ENCODE data around the gene MPI.
"Not testable (repeated sequence)": the region's sequence is repeated elsewhere in the genome, so short reads cannot be mapped to it uniquely, and the experiment has no call there.

Gene MPI

DNA sequence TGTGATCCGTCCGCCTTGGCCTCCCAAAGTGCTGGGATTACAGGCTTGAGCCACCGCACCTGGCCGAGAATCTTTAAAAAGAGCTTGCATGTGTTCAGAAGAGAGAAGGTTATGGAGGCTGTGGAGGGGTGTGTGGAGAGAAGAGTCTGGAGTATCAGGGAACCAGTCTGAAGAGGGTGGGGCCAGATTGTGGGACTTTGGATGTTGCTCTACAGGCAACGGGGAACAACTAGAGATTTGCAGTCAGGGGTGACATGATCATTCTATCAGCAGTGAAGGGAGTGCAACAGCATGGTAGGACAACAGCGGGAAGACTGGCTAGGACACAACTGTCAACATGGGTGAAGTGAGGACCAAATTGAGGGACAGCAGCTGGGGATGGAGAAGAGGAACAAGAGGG lies 25.5 kb upstream of the MPI start:
- no peak for DNase-seq

DNA sequence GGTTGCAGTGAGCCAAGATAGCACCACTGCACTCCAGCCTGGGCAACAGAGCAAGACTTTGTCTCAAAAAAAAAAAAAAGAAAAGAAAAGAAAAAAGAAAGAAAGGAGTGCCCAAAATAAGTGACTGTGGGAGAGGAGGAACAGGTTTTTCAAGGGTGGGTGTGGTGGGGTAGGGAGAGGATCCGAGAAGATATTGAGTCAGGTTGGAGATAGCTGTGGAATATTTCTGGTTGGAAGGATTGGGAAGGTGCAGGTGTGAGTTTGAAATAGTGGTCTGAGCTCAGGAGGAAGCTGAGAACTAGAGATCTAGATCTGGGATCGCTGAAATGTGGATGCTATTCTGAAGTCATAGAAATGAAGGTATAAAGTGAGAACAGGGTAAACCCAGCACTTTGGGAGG lies 24.5 kb upstream of the MPI start:
- DNase-seq, result no peak

DNA sequence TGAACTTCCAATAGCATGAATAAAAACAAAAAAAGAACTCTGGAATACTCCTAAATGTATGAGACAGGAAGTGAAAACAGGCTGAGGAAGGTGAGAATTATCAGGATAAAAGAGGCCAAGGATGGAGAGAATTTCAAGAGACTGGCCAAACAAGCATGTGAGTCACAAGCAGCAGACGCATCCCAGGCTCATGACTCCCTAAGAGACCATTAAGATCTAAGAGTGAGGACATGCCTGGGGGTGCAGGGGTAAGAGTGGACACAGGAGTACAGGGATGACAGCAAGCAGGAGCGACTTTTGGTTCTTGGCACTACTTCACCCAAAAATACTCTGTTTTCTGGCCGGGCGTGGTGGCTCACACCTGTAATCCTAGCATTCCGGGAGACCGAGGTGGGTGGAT lies 23.8 kb upstream of the MPI start:
- DNase-seq, result no peak

DNA sequence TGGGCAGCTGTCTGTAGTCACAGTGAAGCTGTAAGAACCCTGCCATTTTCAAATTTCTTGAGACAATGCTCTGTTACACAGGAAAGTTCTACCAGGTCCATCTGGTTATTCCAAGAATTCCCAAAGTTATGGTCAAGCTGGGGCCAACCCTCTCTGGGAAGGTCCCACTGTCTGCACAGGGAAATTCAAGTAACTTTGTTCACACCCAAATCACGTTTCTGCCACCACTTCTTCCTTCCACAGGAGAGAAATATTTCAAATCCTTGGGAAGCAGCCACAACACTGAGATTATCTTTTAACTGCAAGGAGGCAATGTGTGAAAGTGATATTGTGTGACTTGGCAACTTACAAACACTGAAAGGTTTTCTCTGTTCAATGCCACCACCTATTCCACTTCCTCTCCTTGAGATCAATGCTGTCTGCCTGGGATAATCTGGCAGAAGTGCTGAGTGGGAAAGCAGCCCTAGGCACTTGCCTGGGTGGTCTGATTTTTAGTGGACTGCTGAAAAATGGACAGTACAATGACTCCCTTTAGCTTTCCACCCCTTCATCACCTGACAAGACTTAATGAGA lies 22.3 kb upstream of the MPI start:
- DNase-seq, result no peak

DNA sequence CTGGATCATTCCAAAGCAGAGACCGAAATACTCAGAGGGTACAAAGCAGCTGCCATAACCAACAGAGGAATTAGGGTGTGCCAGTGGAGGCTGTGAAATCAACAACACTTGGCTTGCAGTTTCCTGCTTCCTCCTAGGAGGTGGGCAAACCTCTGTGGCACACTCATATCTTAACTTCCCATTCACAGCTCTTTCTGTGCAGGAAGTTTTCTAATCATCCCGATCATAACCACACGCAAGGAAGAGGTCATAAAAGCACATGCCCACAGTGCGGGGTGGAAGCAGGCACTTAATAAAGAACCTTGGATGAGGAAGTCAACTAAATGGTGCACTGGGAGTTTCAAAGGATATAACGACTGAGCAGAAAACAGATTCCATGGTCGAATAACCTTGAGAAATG lies 21.8 kb upstream of the MPI start:
- peak; percentile 36 for DNase-seq

DNA sequence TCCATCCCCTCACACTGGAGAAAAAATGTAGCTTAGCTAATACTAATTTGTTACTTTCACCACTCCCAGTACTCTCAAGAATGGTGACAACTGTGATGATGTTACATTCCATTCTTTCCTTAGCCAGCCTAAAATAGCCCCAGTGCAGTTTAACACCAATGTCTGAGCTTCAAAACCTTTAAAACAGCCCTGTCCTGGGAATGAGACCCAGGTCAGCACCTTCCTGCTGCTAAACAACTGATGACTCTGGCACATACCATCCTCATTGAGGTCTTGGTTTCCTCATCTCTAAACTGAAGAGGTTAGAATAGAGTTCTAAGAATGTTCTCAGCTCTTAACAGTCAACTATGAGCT lies 20.5 kb upstream of the MPI start:
- DNase-seq, result no peak

DNA sequence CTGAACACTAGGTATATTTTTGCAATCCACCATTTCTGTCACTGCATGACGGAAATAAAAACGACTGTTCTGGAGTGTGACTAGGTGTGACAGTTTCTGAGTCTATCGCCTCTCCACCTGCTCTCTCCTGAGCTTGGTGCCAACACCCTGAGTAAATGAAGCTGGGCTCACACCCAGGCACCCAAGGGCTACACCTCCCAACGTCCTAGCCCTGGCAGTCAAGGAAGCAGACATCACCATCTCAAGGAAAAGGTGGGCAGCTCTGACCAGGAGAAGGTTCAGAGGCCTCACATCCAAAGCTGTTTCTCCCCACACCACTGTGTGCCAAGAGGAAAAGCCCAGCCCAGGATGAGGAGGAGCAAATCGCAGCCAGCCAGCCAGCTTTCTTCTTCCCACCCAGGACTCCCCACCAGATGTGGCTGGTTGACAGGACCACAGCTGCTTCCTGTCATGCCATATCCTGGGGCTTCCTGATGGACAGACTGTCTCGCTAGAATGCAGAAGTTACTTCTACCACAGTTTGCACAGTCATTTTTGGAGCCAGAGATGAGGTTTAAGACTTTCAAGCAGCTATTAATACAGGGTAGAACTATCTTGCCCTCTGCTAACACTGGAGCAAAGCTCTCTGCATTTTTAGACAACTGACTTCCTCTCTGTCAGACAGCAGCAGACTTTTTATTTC lies 20.0 kb upstream of the MPI start:
- DNase-seq, result peak; percentile 52

DNA sequence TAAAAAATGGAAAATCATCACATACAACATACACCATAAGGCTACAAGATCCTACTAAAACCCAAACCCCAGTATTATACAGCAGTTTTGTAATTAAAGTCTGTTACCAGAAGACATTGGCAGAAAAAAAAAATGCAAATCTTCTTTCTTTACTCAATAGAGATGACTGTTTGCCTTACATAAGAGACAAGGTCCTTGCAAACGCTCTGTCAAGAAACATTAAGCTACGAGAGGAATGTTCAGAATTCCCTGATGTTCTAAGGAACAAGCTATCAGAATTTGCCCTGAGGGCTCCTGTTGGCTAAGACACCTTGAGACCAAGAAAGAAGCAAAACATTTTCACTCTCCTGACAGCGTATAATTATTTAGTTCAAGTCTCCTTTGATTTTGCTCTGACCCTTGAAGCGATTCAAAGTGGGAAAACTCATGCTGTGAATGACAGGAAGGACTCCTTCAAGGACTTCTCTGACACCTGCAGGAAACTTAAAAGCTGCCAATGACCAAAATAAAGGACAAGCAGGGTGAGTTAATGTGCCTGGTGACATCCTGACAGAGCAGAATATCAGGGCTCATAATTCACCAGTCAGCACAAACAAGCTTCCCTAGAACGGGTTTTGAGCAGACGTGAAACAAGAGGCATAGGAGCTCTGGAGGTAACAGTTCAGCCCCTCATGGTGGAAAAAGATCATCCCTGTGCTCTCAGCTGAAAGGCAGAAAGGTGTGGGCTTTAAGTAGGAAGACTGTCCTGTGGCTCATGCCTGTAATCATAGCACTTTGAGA lies 19.2 kb upstream of the MPI start:
- DNase-seq, result no peak

DNA sequence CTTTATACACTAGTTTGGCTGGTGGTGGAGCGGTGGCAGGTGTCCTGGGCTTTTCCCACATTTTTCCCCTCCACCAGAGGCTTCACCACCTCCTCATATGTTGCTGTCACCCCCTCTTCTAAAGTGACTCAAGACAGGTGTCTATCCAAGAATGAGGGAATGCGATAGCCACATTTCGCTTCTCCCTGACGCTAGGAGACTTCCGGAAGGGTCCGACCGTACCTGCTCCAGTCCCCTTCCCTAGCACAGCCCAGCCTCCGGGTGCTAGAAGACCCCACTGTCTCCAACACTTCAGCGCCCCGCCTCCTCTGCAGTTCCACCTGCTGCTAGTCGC lies 17.2 kb upstream of the MPI start:
- no peak for DNase-seq

DNA sequence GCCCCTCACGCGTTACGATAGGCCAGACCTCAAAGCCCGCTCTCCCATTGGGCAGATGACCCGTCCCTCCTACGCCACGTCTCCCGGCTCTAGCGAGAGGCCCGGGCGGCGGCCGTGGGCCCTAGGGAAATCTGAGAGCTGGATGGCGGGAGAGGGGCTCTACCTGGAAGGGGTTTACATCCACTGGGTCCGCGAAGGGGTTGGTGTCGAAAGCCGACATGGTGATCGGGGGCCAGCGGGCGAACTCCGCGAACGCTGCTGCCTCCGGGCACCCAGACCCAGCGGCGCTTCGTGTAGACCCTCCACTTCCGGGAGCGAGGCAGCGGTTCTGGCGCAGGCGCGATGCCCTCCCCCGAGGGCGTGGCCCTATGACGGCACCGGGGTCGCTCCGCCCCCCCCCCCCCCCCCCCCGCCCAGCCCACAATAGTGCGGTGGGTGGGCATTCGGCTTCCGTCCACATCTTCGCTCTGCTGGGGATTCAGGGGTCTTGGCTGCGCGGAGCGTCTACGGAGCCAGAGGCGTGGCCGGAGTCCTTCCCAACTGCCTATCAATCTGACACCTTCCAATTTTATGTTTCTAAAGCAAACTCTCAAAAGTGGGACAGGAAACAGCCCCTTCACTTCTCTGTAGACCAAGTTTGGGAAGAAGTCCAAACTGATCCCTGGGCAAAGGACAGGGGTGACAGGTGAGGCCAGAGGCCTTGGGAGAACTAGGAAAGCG lies 16.6 kb upstream of the MPI start, which contains the start of gene SCAMP2:
Gene SCAMP2 (minus strand): TSS at position 330 of the 720 bp plus-strand sequence. CDS start 110 bp downstream, at position 220.
- peak; percentile 92 for DNase-seq

DNA sequence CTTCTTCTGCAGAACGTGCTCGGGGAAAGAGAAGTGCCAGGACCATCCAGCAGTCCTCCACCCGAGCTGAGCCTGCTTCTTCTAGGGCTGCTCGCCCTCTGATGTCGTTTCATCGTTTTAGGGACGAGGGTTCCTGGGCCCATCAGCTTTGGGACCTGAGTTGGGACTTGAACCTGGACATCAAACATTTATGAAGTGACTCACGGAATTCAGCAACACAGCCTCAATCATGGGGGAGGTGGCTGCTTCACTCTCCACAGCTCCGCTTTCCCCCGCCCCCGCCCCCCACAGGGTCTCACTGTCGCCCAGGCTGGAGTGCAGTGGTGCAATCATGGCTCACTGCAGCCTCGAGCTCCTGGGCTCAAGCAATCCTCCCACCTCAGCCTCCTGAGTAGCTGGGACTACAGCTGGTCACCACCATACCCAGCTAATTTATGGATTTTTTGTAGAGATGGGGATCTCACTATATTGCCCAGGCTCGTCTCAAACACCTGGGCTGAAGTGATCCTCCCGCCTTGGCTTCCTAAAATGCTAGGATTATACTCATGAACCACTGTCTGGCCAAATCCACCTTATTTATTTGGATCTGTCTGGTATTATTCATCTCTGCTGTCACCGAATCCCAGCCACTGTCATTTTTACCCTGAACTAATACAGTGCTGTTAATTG lies 16.0 kb upstream of the MPI start:
- peak; percentile 27 for DNase-seq

DNA sequence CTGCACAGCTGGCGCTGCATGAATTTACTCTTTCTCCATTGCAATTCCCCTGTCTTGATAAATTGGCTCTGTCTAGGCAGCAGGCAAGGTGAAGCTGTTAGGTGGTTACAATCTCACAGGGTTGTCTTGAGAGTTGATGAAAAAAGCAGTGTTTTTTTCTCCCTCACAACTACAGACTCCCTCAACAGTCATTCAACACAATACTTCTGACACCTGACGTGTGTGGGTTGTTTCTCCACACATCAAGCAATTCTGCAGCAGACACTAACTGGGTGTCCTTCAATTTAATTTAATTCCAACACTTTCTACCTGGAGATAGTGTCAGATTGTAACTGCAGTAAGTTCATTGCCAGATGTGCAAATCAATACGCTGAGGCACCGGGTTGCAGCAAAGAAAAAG lies 11.6 kb upstream of the MPI start:
- no peak for DNase-seq

DNA sequence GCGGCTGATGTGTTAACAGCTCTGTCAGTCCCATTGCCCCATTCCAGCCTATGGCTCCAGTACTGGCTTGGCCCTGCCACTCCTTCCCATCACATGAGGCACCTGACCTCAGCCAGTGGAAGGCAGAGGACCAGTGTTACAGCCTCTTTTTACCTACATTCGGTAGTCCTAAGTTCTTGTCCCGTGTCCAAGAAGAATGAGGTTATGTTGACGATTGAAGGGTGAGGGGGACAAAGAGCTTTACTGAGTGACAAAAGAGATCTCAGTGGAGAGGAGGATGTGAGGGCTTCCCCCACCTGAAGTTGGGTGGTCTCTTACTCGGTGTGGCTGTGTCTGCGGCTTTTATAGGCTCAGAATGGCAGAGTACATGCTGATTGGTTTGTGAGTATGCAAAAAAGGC lies 7.3 kb upstream of the MPI start:
- no peak for DNase-seq

DNA sequence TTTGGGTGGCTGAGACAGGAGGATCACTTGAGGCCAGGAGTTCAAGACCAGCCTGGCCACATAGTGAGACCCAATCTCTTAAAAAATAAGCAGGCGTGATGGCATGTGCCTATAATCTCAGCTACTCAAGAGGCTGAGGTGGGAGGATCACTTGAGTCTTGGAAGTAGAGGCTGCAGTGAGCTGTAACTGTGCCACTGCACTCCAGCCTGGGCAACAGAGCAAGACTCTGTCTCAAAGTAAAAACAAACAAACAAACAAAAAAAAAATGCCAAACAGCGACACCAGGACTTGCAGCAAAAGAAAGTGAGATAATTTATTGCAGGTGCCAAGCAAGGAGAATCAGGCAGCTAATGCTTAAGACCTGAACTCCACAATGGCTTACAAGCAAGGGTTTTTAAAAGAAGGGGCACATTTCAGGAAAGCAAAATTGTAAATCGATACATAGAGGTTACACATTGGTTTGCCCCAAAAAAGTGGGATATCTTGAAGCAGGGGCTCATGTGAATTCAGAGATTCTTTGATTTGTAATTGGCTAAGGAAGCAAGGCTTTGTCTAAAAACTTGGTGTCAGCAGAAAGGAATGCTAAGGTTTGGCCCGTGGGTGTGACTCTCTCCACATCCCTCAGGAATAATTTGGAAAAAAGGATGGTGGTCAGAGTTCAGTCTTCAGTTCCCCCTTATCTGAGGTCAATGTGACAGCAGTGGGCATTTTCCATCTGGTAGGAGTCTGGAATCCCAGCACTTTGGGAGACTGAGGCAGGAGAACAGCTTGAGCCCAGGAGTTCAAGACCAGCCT lies 5.2 kb upstream of the MPI start:
- no peak for DNase-seq

DNA sequence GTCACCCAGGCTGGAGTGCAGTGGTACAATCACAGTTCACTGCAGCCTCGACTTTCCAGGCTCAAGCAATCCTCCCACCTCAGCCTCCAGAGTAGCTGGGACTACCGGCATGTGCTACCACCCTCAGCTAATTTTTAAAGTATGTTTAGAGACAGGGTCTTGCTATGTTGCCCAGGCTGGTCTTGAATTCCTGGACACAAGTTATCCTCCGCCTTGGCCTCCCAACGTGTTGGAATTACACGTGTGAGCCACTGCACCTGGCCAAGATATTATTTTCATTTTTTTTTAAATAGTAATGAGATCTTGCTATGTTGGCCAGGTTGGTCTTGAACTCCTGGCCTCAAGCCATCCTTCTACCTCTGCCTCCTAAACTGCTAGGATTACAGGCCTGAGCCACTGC lies 4.4 kb upstream of the MPI start:
- no peak for DNase-seq

DNA sequence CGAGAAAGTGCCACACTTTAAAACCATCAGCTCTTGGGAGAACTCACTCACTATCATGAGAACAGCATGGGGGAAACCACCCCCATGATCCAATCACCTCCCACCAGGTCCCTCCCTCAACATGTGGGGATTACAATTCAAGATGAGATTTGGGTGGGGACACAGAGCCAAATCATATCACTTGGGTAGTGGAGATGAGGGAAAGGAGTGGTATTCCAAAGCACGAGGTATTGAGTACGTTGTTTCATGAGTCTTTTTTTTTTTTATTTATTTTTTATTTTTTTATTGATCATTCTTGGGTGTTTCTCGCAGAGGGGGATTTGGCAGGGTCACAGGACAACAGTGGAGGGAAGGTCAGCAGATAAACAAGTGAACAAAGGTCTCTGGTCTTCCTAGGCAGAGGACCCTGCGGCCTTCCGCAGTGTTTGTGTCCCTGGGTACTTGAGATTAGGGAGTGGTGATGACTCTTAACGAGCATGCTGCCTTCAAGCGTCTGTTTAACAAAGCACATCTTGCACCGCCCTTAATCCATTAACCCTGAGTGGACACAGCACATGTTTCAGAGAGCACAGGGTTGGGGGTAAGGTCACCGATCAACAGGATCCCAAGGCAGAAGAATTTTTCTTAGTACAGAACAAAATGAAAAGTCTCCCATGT lies 2.2 kb upstream of the MPI start:
- DNase-seq, result not testable (repeated sequence)

DNA sequence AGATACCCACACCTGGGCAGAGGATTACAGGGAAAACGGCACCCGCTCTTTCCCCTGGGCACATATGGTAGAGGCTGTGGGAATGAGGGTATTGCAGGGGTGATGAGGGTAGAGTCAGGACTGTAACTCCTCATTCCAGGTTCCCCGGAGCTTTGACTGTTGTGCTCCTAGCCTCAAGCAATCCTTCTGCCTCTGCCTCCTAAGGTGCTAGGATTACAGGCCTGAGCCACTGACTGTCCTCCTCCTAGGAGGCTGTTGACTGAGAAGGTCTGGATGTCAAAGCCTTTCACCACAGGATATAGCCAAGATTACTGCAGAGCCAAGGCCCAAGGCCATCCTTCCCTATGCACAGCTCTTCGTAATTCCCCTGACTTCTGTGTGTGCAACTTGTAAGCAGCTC lies 1.1 kb upstream of the MPI start:
- DNase-seq, result no peak

DNA sequence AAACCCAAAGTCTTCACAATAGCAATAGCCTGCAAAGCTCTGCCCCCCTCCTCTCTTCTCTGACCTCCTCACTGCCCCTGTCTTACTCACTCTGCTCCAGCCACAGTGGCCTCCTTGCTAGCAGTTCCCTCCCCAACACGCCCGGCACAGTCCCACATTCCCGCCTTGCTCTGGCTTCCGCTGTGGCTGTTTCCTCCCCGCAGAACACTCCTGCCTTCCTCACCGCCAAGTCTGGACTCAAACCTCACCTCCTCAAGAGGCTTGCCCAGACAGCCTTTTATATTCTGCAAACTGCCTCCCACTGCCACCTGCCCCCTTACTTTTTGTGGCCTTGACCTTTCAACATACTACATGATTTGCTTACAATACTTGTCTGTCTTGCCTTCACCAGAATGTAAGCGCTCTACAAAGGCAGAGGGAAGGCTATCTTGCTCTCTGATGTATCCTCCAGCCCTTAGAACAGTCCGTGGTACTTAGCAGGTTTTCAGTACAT lies 406 bp upstream of the MPI start:
- no peak for DNase-seq

DNA sequence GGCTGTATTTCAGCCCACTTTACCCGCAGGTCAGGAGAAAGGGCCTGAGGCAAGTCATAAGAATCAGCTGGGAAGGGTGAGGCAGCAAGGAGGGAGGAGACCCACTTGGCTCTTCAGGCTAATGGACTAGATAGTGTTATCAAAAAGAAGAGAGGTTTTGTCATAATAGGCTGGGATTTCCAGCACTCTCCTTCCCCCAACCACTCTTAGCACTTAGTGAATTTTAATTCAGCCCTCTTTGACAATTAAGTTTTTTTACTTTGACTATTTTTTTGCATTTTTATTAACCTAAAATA lies 771 bp downstream of the MPI start:
- DNase-seq, result no peak

DNA sequence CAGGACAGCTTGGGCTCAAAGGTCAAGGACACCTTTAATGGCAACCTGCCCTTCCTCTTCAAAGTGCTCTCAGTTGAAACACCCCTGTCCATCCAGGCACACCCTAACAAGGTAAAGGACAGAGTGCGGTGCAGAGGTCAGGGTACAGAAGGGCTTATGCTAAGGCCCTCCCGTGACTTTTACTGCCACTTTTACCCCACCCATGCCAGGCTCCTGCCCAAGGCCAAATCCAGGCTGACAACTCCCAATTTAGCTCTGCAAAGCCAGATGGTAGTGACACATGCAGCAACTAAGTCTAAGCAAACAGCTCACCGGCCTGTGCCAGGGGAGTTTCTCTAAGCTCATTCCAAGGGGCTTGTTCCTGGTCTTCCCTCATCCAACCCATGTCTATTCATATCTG lies 1.6 kb downstream of the MPI start:
- DNase-seq, result no peak

DNA sequence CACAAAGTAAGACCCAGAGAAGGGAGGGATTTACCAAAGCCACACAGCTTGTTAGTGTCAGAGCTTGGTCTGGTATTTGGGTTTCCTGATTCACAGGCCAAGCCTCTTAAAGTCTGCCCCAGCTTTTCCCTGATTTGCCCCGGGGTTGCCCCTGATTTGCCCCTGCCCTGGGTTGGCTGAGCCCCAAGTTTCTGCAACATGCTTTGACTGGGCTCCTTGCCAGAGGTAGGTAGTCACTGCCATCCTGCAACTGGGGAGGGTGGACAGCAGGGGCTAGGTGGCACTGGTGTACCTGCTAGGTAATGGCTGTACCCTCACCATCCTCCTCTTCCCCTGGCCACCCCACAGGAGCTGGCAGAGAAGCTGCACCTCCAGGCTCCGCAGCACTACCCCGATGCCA lies 2.5 kb downstream of the MPI start:
- peak; percentile 24 for DNase-seq

DNA sequence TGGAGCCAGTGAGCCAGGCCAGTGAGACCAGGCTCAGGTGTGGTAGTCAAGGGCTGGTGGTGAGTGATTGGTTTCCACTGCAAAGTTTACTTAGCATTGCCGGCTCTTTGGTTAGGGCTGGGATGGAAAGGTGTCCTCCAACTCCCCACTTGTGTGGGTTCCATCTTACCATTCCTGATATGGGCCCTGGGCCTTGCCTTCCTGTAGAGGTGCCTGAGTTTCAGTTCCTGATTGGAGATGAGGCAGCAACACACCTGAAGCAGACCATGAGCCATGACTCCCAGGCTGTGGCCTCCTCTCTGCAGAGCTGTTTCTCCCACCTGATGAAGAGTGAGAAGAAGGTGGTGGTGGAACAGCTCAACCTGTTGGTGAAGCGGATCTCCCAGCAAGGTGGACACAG lies 3.1 kb downstream of the MPI start:
- DNase-seq, result no peak
